ENCODE data around the gene RNASET2. TPM values are rescaled to one million over a fixed set of nuclear protein-coding genes. Genes with fewer than 3 reads are reported as not detected.
"Not testable (repeated sequence)": the region's sequence is repeated elsewhere in the genome, so short reads cannot be mapped to it uniquely, and the experiment has no call there.

Gene RNASET2
- total and polyA plus RNA-seq, 2 of the 13 experiments (the other 11 are each of a cell fraction or from before 2014, with no cell fraction given): 44.6 to 597 TPM

DNA sequence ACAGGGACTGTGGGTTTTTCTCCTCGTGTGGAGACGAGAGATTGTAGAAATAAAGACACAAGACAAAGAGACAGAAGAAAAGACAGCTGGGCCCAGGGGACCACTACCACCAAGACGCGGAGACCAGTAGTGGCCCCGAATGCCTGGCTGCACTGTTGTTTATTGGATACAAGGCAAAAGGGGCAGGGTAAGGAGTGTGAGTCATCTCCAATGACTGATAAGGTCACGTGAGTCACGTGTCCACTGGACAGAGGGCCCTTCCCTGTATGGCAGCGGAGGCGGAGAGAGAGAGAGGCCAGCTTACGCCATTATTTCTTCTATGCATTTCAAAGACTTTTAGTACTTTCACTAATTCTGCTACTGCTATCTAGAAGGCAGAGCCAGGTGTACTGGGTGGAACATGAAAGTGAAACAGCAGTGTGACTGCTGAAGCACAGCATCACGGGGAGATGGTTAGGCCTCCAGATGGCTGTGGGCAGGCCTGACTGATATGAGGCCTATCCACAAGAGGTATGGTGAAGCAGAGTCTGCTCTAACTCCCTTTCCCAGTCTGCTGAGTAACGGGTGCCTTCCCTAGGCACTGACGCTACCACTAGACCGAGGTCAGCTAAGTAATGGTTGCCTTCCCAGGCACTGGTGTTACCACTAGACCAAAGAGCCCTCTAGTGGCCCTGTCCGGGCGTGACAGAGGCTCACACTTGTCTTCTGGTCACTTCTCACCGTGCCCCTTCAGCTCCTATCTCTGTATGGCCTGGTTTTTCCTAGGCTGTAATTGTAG is 5.3 kb downstream of the RNASET2 start:
- peak; percentile 65 for DNase-seq (ENCODE audit: low spot score)
- peak; percentile 59 for FAIRE-seq
- H3K9ac ChIP-seq (ENCODE audit: insufficient read depth, low read depth, low read length); BruUV-seq (replicated peaks); H3K9me3 ChIP-seq (ENCODE audit: low read length); in situ Hi-C loops (cut with HindIII; ENCODE audit: extremely low pct_ligation_motif_present, low pct_unique_long_range_greater_than_20kb); H3K4me3 ChIP-seq (replicated peaks in 1 of 3; ENCODE audit: insufficient read depth in 1 of 3, low read depth in 2 of 3, low read length in 3 of 3); H3K27me3 ChIP-seq (ENCODE audit: control insufficient read depth in 1 of 2, insufficient read depth in 2 of 2, low read length in 2 of 2); H2AFZ ChIP-seq (ENCODE audit: low read length); H3K27ac ChIP-seq (ENCODE audit: extremely low read length, insufficient read depth, low read length); TF ChIP-seq CBX2 (IDR thresholded peaks at IDR 0.05; ENCODE audit: low read depth, low read length); EP300 (IDR thresholded peaks at IDR 0.05; ENCODE audit: low read depth in 2 of 2, low read length in 2 of 2); HNF4G (IDR thresholded peaks at IDR 0.05; ENCODE audit: borderline replicate concordance, low read depth, low read length); SOX6 (IDR thresholded peaks at IDR 0.05): not testable (repeated sequence)
- Histone ChIP-seq H3K4me1 (ENCODE audit: insufficient read depth, low read length) (peaks cover 65% of the 10 kb centered on the region), H3K4me2 (ENCODE audit: low read depth, low read length) (peak overlapping the region; percentile 37; the same call in 1 of the 2 replicates), H3K79me2 (ENCODE audit: insufficient read depth, low read length) (peaks cover 54% of the 10 kb centered on the region), H4K20me1 (ENCODE audit: insufficient read depth, low read length) (peaks cover 77% of the 10 kb centered on the region), H3K36me3 (replicated peaks in 1 of 2; ENCODE audit: control insufficient read depth in 1 of 2, insufficient read depth in 2 of 2, low read length in 2 of 2) (peaks cover 32 to 74% of the 10 kb centered on the region in 2 experiments)
- ATAC-seq: peak; percentile 46
- POLR2A ChIA-PET: interaction anchor here (1.1 kb wide), 1 partner anchor 49 kb away, joined by 3 read pairs; no protein-coding TSS in a partner anchor
- intact Hi-C loops (cut with micrococcal nuclease; ENCODE audit: unreplicated experiment): loop anchor here (1.0 kb wide), 2 partner anchors 165 to 191 kb away; no protein-coding TSS in a partner anchor
- CTCF ChIA-PET (ENCODE audit: low intra/inter-chr PET ratio, low total read pairs): interaction anchor here (2.0 kb wide), 1 partner anchor 164 kb away, joined by 15 read pairs; no protein-coding TSS in a partner anchor
- WGBS (ENCODE audit: low lambda C conversion rate): 72% methylated on average over 16 of the region's 17 CpGs
- TF ChIP-seq CBX2 (CRISPR knock-in tag; IDR thresholded peaks at IDR 0.05; ENCODE audit: low read depth): peak; percentile 37; the same call in 1 of the 2 replicates
- 0 out of 2 replicates have a peak, but pooled peaks have one; percentile 55 for TF ChIP-seq ZNF878 (CRISPR knock-in tag; IDR thresholded peaks at IDR 0.05)
- 0 out of 2 replicates have a peak, but pooled peaks have one; percentile 26 for TF ChIP-seq KMT2B (CRISPR knock-in tag; IDR thresholded peaks at IDR 0.05)
- TF ChIP-seq AKAP8 (CRISPR knock-in tag; IDR thresholded peaks at IDR 0.05): 0 out of 2 replicates have a peak, but pooled peaks have one; percentile 62
- TF ChIP-seq RAD21 (CRISPR knock-in tag; IDR thresholded peaks at IDR 0.05): peak; percentile 78
- TF ChIP-seq SPEN (CRISPR knock-in tag; IDR thresholded peaks at IDR 0.05; ENCODE audit: low read depth): peak; percentile 53; the same call in 1 of the 2 replicates
- TF ChIP-seq EP300 (CRISPR knock-in tag; IDR thresholded peaks at IDR 0.05; ENCODE audit: borderline replicate concordance): peak; percentile 45; the same call in 1 of the 2 replicates
- 0 out of 2 replicates have a peak, but pooled peaks have one; percentile 61 for TF ChIP-seq SAFB2 (CRISPR knock-in tag; IDR thresholded peaks at IDR 0.05; ENCODE audit: borderline replicate concordance, low read depth)
- TF ChIP-seq IRF2 (CRISPR knock-in tag; IDR thresholded peaks at IDR 0.05): peak; percentile 42; the same call in 1 of the 2 replicates
- peak; percentile 62 for TF ChIP-seq KAT8 (CRISPR knock-in tag; IDR thresholded peaks at IDR 0.05)
- TF ChIP-seq, protein P1, sequence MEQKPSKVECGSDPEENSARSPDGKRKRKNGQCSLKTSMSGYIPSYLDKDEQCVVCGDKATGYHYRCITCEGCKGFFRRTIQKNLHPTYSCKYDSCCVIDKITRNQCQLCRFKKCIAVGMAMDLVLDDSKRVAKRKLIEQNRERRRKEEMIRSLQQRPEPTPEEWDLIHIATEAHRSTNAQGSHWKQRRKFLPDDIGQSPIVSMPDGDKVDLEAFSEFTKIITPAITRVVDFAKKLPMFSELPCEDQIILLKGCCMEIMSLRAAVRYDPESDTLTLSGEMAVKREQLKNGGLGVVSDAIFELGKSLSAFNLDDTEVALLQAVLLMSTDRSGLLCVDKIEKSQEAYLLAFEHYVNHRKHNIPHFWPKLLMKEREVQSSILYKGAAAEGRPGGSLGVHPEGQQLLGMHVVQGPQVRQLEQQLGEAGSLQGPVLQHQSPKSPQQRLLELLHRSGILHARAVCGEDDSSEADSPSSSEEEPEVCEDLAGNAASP (CRISPR knock-in tag; IDR thresholded peaks at IDR 0.05; ENCODE audit: borderline replicate concordance): 0 out of 2 replicates have a peak, but pooled peaks have one; percentile 27
- TF ChIP-seq RXRA (CRISPR knock-in tag; IDR thresholded peaks at IDR 0.05): 0 out of 2 replicates have a peak, but pooled peaks have one; percentile 34
- 0 out of 2 replicates have a peak, but pooled peaks have one; percentile 32 for TF ChIP-seq IKZF5 (CRISPR knock-in tag; IDR thresholded peaks at IDR 0.05)
- 0 out of 2 replicates have a peak, but pooled peaks have one; percentile 8 for TF ChIP-seq HNF4G (CRISPR knock-in tag; IDR thresholded peaks at IDR 0.05; ENCODE audit: borderline replicate concordance, low read depth)
- peak; percentile 38; the same call in 1 of the 2 replicates for TF ChIP-seq SOX6 (CRISPR knock-in tag; IDR thresholded peaks at IDR 0.05)
- peak; percentile 10; the same call in 1 of the 2 replicates for TF ChIP-seq TFE3 (CRISPR knock-in tag; IDR thresholded peaks at IDR 0.05)

All from HepG2 (cell line).